ENCODE measurements around the gene EEF1AKMT2. TPM values are rescaled to one million over a fixed set of nuclear protein-coding genes. Genes with fewer than 3 reads are reported as not detected.

The EEF1AKMT2 gene
- total RNA-seq, 1 experiment from 2014 or later: 32.2 TPM

- ChIA-PET POLR2A (ENCODE audit: low non-redundant PET) (no interaction called here), CTCF (no interaction called here)
- BruUV-seq (replicated peaks): no TSS peak
- Histone ChIP-seq H3K4me3 (ENCODE audit: low read depth, low read length, poor library complexity, severe bottlenecking) (no peak overlapping the region), H3K27me3 (replicated peaks; ENCODE audit: insufficient read depth, low read depth, low read length, poor library complexity) (no peaks in the 10 kb centered on the region), H3K27ac (ENCODE audit: low read depth, low read length, poor library complexity, severe bottlenecking) (no peak overlapping the region), H3K4me1 (ENCODE audit: insufficient read depth, low read length, poor library complexity, severe bottlenecking) (peaks cover 23% of the 10 kb centered on the region), H3K36me3 (ENCODE audit: insufficient read depth, low read length, poor library complexity, severe bottlenecking) (no peaks in the 10 kb centered on the region), H3K9me3 (ENCODE audit: low read depth, low read length, poor library complexity, severe bottlenecking) (no peaks in the 10 kb centered on the region)
- intact Hi-C loops (cut with micrococcal nuclease; ENCODE audit: unreplicated experiment): no loop called here
- TF ChIP-seq CTCF (conservative IDR thresholded peaks at IDR 0.05; ENCODE audit: low read depth, low read length) (no peak), EZH2 (IDR thresholded peaks at IDR 0.05; ENCODE audit: borderline replicate concordance, low read depth, low read length, poor library complexity, severe bottlenecking) (no peak)
- DNase-seq (ENCODE audit: low spot score): no peak
These were observed 54.5 kb downstream of the EEF1AKMT2 start for GRCh38 chr10:124737221-124737620.

- intact Hi-C loops (cut with micrococcal nuclease; ENCODE audit: unreplicated experiment): no loop called here
- Histone ChIP-seq H3K4me3 (ENCODE audit: low read depth, low read length, poor library complexity, severe bottlenecking) (no peak overlapping the region), H3K27me3 (replicated peaks; ENCODE audit: insufficient read depth, low read depth, low read length, poor library complexity) (no peaks in the 10 kb centered on the region), H3K4me1 (ENCODE audit: insufficient read depth, low read length, poor library complexity, severe bottlenecking) (peaks cover 17% of the 10 kb centered on the region), H3K9me3 (ENCODE audit: low read depth, low read length, poor library complexity, severe bottlenecking) (no peaks in the 10 kb centered on the region), H3K36me3 (ENCODE audit: insufficient read depth, low read length, poor library complexity, severe bottlenecking) (no peaks in the 10 kb centered on the region), H3K27ac (ENCODE audit: low read depth, low read length, poor library complexity, severe bottlenecking) (no peak overlapping the region)
- no peak for DNase-seq (ENCODE audit: low spot score)
- no TSS peak for BruUV-seq (replicated peaks)
- ChIA-PET CTCF (no interaction called here), POLR2A (ENCODE audit: low non-redundant PET) (no interaction called here)
- no peak for TF ChIP-seq EZH2 (IDR thresholded peaks at IDR 0.05; ENCODE audit: borderline replicate concordance, low read depth, low read length, poor library complexity, severe bottlenecking)
- no peak for TF ChIP-seq CTCF (conservative IDR thresholded peaks at IDR 0.05; ENCODE audit: low read depth, low read length)
These were observed 55.1 kb downstream of the EEF1AKMT2 start for GRCh38 chr10:124736491-124737136.

- POLR2A ChIA-PET (ENCODE audit: low non-redundant PET): no interaction called here
- H3K27ac ChIP-seq (ENCODE audit: low read depth, low read length, poor library complexity, severe bottlenecking): no peak overlapping the region
- H3K4me1 ChIP-seq (ENCODE audit: insufficient read depth, low read length, poor library complexity, severe bottlenecking): peaks cover 8% of the 10 kb centered on the region
- CTCF ChIA-PET: no interaction called here
- no peaks in the 10 kb centered on the region for H3K36me3 ChIP-seq (ENCODE audit: insufficient read depth, low read length, poor library complexity, severe bottlenecking)
- no peak for DNase-seq (ENCODE audit: low spot score)
- H3K27me3 ChIP-seq (replicated peaks; ENCODE audit: insufficient read depth, low read depth, low read length, poor library complexity): no peaks in the 10 kb centered on the region
- H3K4me3 ChIP-seq (ENCODE audit: low read depth, low read length, poor library complexity, severe bottlenecking): no peak overlapping the region
- no TSS peak for BruUV-seq (replicated peaks)
- TF ChIP-seq CTCF (conservative IDR thresholded peaks at IDR 0.05; ENCODE audit: low read depth, low read length): no peak
- TF ChIP-seq EZH2 (IDR thresholded peaks at IDR 0.05; ENCODE audit: borderline replicate concordance, low read depth, low read length, poor library complexity, severe bottlenecking): no peak
- H3K9me3 ChIP-seq (ENCODE audit: low read depth, low read length, poor library complexity, severe bottlenecking): no peaks in the 10 kb centered on the region
- intact Hi-C loops (cut with micrococcal nuclease; ENCODE audit: unreplicated experiment): no loop called here
These were observed 56.0 kb downstream of the EEF1AKMT2 start for GRCh38 chr10:124735491-124736286.
